IMR-90 (cell line): Measurements from ENCODE around the gene C11orf58. TPM values are rescaled to one million over a fixed set of nuclear protein-coding genes. Genes with fewer than 3 reads are reported as not detected.

Source experiments
- ATAC-seq: fragments of 200-7000 bp; cut with Tn5 transposase; 2 replicates; pipeline ENCODE4 v1.9.1; 2020; ENCODE audit warnings: low read depth, mild to moderate bottlenecking, moderate library complexity
- BruUV-seq: library from RNA; stranded (reverse); fragments of 400-500 nt; replicated peaks from 2 replicates; lab custom pipeline; 2021; lab: Mats Ljungman, UMichigan
- CTCF ChIA-PET: fragments of 300-600 bp; formaldehyde crosslinking; extraction: SDS; loops from one replicate; lab custom pipeline; 2021; ENCODE audit warnings: antibody characterized with exemption; lab: Yijun Ruan, JAX
- POLR2A ChIA-PET: fragments of 300-600 bp; sonication (Branson Sonifier 250); formaldehyde crosslinking; loops from one replicate; lab custom pipeline; 2022; ENCODE audit warnings: antibody characterized with exemption; ENCODE audit not compliant: unreplicated experiment; lab: Charles Lee
- DNase-seq: peaks from one replicate; pipeline ENCODE4 v3.0.0; 2013
- H2AFZ ChIP-seq: replicated peaks from 2 replicates; pipeline ENCODE3; 2013; ENCODE audit warnings: low read length, mild to moderate bottlenecking; ENCODE audit not compliant: poor library complexity
- H2AK5ac ChIP-seq: 2 replicates; pipeline ENCODE4 v1.6.1; 2013; ENCODE audit warnings: low read depth, low read length, inconsistent platforms
- H2AK9ac ChIP-seq: replicated peaks from 2 replicates; pipeline ENCODE3; 2013; ENCODE audit warnings: mild to moderate bottlenecking, low read depth, low read length, moderate library complexity; ENCODE audit not compliant: poor library complexity
- H2BK120ac ChIP-seq: 2 replicates; pipeline ENCODE4 v1.6.1; 2013; ENCODE audit warnings: low read depth, low read length, inconsistent platforms
- H2BK15ac ChIP-seq: 3 replicates; pipeline ENCODE4 v1.6.1; 2013; ENCODE audit warnings: low read depth, low read length, inconsistent platforms
- H2BK20ac ChIP-seq: 2 replicates; pipeline ENCODE4 v1.6.1; 2013; ENCODE audit warnings: low read depth, mild to moderate bottlenecking, inconsistent platforms, low read length, moderate library complexity
- H2BK5ac ChIP-seq: 2 replicates; pipeline ENCODE4 v1.6.1; 2013; ENCODE audit warnings: mild to moderate bottlenecking, low read depth, low read length, inconsistent platforms; ENCODE audit not compliant: poor library complexity, severe bottlenecking
- H3K14ac ChIP-seq: replicated peaks from 2 replicates; pipeline ENCODE4 v1.6.1; 2013; ENCODE audit warnings: low read depth, low read length, inconsistent platforms
- H3K18ac ChIP-seq: 2 replicates; pipeline ENCODE4 v1.6.1; 2013; ENCODE audit warnings: low read depth, low read length, control low read depth
- H3K23ac ChIP-seq: 2 replicates; pipeline ENCODE4 v1.6.1; 2013; ENCODE audit warnings: low read depth, low read length, inconsistent platforms
- H3K27ac ChIP-seq: 2 replicates; pipeline ENCODE4 v1.5.1; 2013; ENCODE audit warnings: mild to moderate bottlenecking, control low read depth, low read length; ENCODE audit not compliant: insufficient read depth
- H3K27me3 ChIP-seq: 2 replicates; pipeline ENCODE4 v1.6.1; 2013; ENCODE audit warnings: low read length; ENCODE audit not compliant: control insufficient read depth, insufficient read depth
- H3K36me3 ChIP-seq: 2 replicates; pipeline ENCODE4 v1.6.1; 2013; ENCODE audit warnings: low read length, mixed read lengths; ENCODE audit not compliant: control insufficient read depth, insufficient read depth
- H3K4ac ChIP-seq: 2 replicates; pipeline ENCODE4 v1.6.1; 2013; ENCODE audit warnings: low read depth, low read length, inconsistent platforms
- H3K4me1 ChIP-seq: 2 replicates; pipeline ENCODE4 v1.6.1; 2013; ENCODE audit warnings: low read length, mixed read lengths; ENCODE audit not compliant: control insufficient read depth, insufficient read depth
- H3K4me2 ChIP-seq: 2 replicates; pipeline ENCODE4 v1.6.1; 2013; ENCODE audit warnings: low read depth, mild to moderate bottlenecking, control low read depth, low read length, moderate library complexity
- H3K4me3 ChIP-seq: 2 replicates; pipeline ENCODE4 v1.5.1; 2013; ENCODE audit warnings: low read depth, mild to moderate bottlenecking, control low read depth, low read length, moderate library complexity; ENCODE audit not compliant: insufficient read depth
- H3K56ac ChIP-seq: 2 replicates; pipeline ENCODE4 v1.6.1; 2013; ENCODE audit warnings: low read length, inconsistent platforms; ENCODE audit not compliant: insufficient read depth; ENCODE audit errors: extremely low read depth
- H3K79me1 ChIP-seq, 2 experiments: 2 replicates each; pipeline ENCODE4 v1.6.1; 2013; ENCODE audit warnings: low read length in 2 of 2, inconsistent platforms in 1 of 2, low read depth in 1 of 2
- H3K9ac ChIP-seq: 2 replicates; pipeline ENCODE4 v1.6.1; 2013; ENCODE audit warnings: low read depth, low read length, control low read depth
- H3K9me1 ChIP-seq: 2 replicates; pipeline ENCODE4 v1.6.1; 2013; ENCODE audit warnings: low read length, inconsistent platforms; ENCODE audit not compliant: insufficient read depth
- H3K9me3 ChIP-seq: 2 replicates; pipeline ENCODE4 v1.6.1; 2013; ENCODE audit warnings: low read length; ENCODE audit not compliant: control insufficient read depth, insufficient read depth
- H4K20me1 ChIP-seq: 2 replicates; pipeline ENCODE4 v1.6.1; 2013; ENCODE audit warnings: low read length, inconsistent platforms; ENCODE audit not compliant: insufficient read depth
- H4K5ac ChIP-seq: 2 replicates; pipeline ENCODE4 v1.6.1; 2013; ENCODE audit warnings: mild to moderate bottlenecking, low read depth, low read length, control low read depth
- H4K8ac ChIP-seq, 2 experiments: 2 replicates each; pipeline ENCODE4 v1.6.1; 2013; ENCODE audit warnings: low read depth in 2 of 2, low read length in 2 of 2, control low read depth in 1 of 2, inconsistent platforms in 1 of 2
- H4K91ac ChIP-seq: 2 replicates; pipeline ENCODE4 v1.6.1; 2013; ENCODE audit warnings: low read depth, low read length, inconsistent platforms; ENCODE audit not compliant: insufficient read depth
- CEBPB ChIP-seq: IDR thresholded peaks from 2 replicates; pipeline ENCODE4 v1.6.1; 2012; ENCODE audit warnings: low read depth, low read length, improper control_type of control experiment
- RAD21 ChIP-seq: IDR thresholded peaks from 2 replicates; pipeline ENCODE4 v1.6.1; 2012; ENCODE audit warnings: low read length, improper control_type of control experiment
- WGBS, 2 experiments: methylation state at CpG; one replicate each; pipeline versions ENCODE4 v1.1.5 to v1.1.7; 2013; ENCODE audit warnings: missing lambda C conversion rate in 2 of 2; ENCODE audit not compliant: insufficient read length in 1 of 2; ENCODE audit errors: extremely low coverage in 2 of 2; 5-methylcytosine and 5-hydroxymethylcytosine counted together
- dilution Hi-C: fragments of 300-500 bp; cut with HindIII; formaldehyde crosslinking; loops from one replicate; pipeline ENCODE4 v1.14.3; 2018; ENCODE audit warnings: low sequenced_read_pairs; ENCODE audit not compliant: unreplicated experiment
- in situ Hi-C: fragments of 300-500 bp; cut with MboI; formaldehyde crosslinking; loops from 3 replicates; pipeline ENCODE4 v1.14.3; 2019; ENCODE audit warnings: low sequenced_read_pairs, inconsistent platforms, mixed read lengths
- intact Hi-C: fragments of 100-400 bp; cut with micrococcal nuclease; formaldehyde crosslinking; loops from 2 replicates; pipeline ENCODE4 v1.10.0; 2022
- polyA plus RNA-seq, 3 experiments: library from polyadenylated mRNA; depleted of rRNA; stranded (reverse); fragments of >200 nt; gene quantifications; 2 replicates each; pipeline ENCODE4 v1.2.3, GENCODE V29; 2012; ENCODE audit warnings: low replicate concordance in 1 of 3
- total RNA-seq: library from RNA; depleted of rRNA; stranded (reverse); fragments of >200 nt; gene quantifications from 2 replicates; pipeline ENCODE4 v1.2.3, GENCODE V29; 2012

The C11orf58 gene
- total and polyA plus RNA-seq, 2 of the 4 experiments (the other 2 are of a cell fraction): 53.8 to 67.8 TPM

- no peak overlapping the region for H2BK15ac ChIP-seq
- no peak overlapping the region for H3K4me2 ChIP-seq
- in situ Hi-C loops (no loop called here), dilution Hi-C loops (no loop called here), intact Hi-C loops (no loop called here)
- no peak overlapping the region for H4K91ac ChIP-seq
- no peak overlapping the region for H3K9ac ChIP-seq
- H3K27me3 ChIP-seq: no peaks in the 10 kb centered on the region
- no peaks in the 10 kb centered on the region for H3K9me3 ChIP-seq
- CTCF ChIA-PET: no interaction called here
- H2AK9ac ChIP-seq: no peak overlapping the region
- no peak overlapping the region for H2AFZ ChIP-seq
- peaks cover 28% of the 10 kb centered on the region; the same call in 1 of the 2 replicates for H4K20me1 ChIP-seq
- H2BK20ac ChIP-seq: no peak overlapping the region
- H3K4me3 ChIP-seq: no peak overlapping the region
- H3K36me3 ChIP-seq: peaks cover 24% of the 10 kb centered on the region
- no TSS peak for BruUV-seq
- no peak overlapping the region for H3K18ac ChIP-seq
- H3K14ac ChIP-seq: no peak overlapping the region
- H3K23ac ChIP-seq: no peak overlapping the region
- H4K5ac ChIP-seq: no peak overlapping the region
- WGBS, 2 experiments: 100% methylated on average over 1 of the region's 5 CpGs; no CpG with 5 or more reads in 1 of the 2 experiments
- no peak overlapping the region for H2BK5ac ChIP-seq
- 0 out of 2 replicates have a peak, but pooled peaks cover 2% of the 10 kb centered on the region for H3K4me1 ChIP-seq
- ATAC-seq (no peak), DNase-seq (no peak)
- H3K56ac ChIP-seq: no peak overlapping the region
- POLR2A ChIA-PET: interaction anchor here (0.5 kb wide), 1 partner anchor 232 kb away, joined by 3 read pairs; no protein-coding TSS in a partner anchor
- H3K4ac ChIP-seq: no peak overlapping the region
- no peak for TF ChIP-seq RAD21
- TF ChIP-seq CEBPB: peak; percentile 60; the same call in 1 of the 2 replicates
- H3K27ac ChIP-seq: no peak overlapping the region
- no peak overlapping the region for H4K8ac ChIP-seq
- H3K79me1 ChIP-seq: peaks cover 23 to 25% of the 10 kb centered on the region in 2 experiments
- no peak overlapping the region for H2BK120ac ChIP-seq
- H3K9me1 ChIP-seq: peaks cover 3% of the 10 kb centered on the region; the same call in 1 of the 2 replicates
- no peak overlapping the region for H2AK5ac ChIP-seq
These were observed 5.8 kb downstream of the C11orf58 start for GRCh38 chr11:16744128-16744725.
